Activated naive CD8-positive, alpha-beta T cell treated with anti-CD3 and anti-CD28 coated beads, Interleukin-2, amount 50 U/mL, for 24 hours (primary cell): ENCODE data around the gene CHDH.

ENCODE experiments used
- ATAC-seq: fragments of 150-1000 bp; cut with Tn5 transposase; one replicate; pipeline ENCODE4 v1.10.0; 2021
- DNase-seq: peaks from one replicate; pipeline ENCODE4 v3.0.0; 2021
- H3K27ac Mint-ChIP-seq: one replicate; pipeline ENCODE4 v1.8.0; 2021; ENCODE audit warnings: mild to moderate bottlenecking, mixed read lengths
- H3K27me3 Mint-ChIP-seq: one replicate; pipeline ENCODE4 v1.8.0; 2021; ENCODE audit warnings: mixed read lengths
- H3K36me3 Mint-ChIP-seq: one replicate; pipeline ENCODE4 v1.8.0; 2021; ENCODE audit warnings: low read depth, mixed read lengths
- H3K4me1 Mint-ChIP-seq: one replicate; pipeline ENCODE4 v1.8.0; 2021; ENCODE audit warnings: mixed read lengths
- H3K4me3 Mint-ChIP-seq: one replicate; pipeline ENCODE4 v1.8.0; 2021; ENCODE audit warnings: mild to moderate bottlenecking, moderate library complexity, mixed read lengths
- H3K9me3 Mint-ChIP-seq: one replicate; pipeline ENCODE4 v1.8.0; 2021; ENCODE audit warnings: mixed read lengths

Gene CHDH

DNA sequence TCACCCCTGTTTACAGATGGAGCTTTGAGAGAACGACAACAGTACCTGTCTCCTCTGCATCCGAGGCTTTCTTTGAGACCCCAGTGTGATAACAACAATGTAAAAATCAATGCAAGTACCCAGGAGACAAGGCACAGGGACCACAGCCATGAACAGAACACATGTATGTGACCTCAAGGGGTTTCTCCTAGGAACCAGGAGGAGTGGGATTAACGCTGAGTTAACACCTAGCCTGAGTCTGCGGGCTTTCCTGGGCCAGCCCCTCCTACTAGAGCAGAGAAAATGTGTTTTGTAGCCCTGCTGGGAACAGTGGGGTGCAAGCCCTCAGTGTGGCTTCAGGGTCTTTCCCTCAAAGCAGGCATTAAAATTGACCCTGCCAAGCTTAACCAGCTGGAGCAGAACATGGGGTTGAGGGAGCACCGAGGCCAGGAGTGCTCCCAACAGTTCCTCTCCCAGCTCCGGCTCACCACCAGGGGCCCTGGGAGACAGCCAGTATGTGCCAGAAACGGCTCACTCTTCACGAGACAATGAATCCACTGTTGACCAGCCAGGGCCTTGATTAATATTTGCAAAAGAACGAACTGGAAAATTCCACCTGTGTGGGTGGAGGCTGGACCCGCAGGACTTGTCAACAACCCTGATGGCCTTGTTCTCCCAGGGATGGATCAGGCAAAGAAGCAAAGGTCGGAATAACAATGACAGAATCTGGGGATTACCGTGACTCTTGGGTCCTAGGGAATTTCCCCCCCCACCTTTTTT lies 3.6 kb downstream of the CHDH start:
- ATAC-seq: no peak
- no peak overlapping the region for H3K27ac Mint-ChIP-seq

DNA sequence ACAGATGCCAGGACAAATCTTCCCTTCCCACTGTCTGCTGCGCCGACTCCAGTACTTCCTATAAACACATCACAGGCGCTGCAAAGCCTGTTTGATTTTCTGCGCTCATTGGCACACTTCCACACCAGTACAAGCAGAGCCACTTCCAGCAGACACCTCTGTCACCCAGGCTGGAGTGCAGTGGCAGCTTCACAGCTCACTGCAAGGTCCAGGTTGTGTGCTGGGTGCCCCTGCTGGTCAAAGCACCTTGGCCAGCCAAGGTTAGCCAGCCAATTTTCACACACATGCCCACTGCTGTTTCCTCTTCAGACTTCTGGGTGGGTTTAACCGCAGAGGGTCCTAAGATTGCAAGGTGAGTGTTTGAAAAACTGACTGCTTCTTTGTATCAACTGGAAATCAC lies 4.9 kb downstream of the CHDH start:
- Mint-ChIP-seq H3K36me3 (no peaks in the 10 kb centered on the region), H3K4me3 (no peak overlapping the region), H3K27me3 (peaks cover 26% of the 10 kb centered on the region), H3K27ac (no peak overlapping the region), H3K4me1 (peaks cover 10% of the 10 kb centered on the region), H3K9me3 (no peaks in the 10 kb centered on the region)
- ATAC-seq (no peak), DNase-seq (no peak)

More for the DNA sequence above, 3.6 kb downstream of the CHDH start:
- H3K9me3 Mint-ChIP-seq: no peaks in the 10 kb centered on the region
- H3K4me3 Mint-ChIP-seq: no peak overlapping the region
- peaks cover 10% of the 10 kb centered on the region for H3K4me1 Mint-ChIP-seq
- DNase-seq: no peak
- H3K36me3 Mint-ChIP-seq: no peaks in the 10 kb centered on the region
- H3K27me3 Mint-ChIP-seq: peaks cover 36% of the 10 kb centered on the region

DNA sequence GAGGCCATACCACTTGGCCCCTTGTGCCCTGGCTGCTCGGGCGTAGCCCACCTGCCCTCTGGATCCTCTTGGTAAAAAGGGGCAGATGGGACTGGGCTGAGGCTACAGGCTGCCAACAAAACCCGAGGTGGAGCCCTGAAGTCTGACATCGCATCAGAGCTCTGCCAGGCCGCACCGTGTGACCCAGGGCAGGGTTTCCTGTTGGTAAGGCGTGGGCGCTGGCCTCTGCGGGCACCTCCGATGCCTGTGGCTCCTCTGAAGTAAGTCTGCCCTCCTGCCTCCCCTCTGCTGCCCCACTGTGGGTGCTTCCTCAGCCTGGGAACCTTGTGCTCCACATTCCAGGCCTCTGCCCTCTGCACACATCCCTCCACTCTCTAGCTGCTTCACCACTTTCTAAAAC lies 8.9 kb downstream of the CHDH start:
- ATAC-seq (peak; percentile 29), DNase-seq (no peak)
- H3K36me3 Mint-ChIP-seq: no peaks in the 10 kb centered on the region
- H3K27ac Mint-ChIP-seq: no peak overlapping the region
- H3K4me1 Mint-ChIP-seq: no peaks in the 10 kb centered on the region
- peaks cover 2% of the 10 kb centered on the region for H3K27me3 Mint-ChIP-seq
- no peak overlapping the region for H3K4me3 Mint-ChIP-seq
- H3K9me3 Mint-ChIP-seq: no peaks in the 10 kb centered on the region

DNA sequence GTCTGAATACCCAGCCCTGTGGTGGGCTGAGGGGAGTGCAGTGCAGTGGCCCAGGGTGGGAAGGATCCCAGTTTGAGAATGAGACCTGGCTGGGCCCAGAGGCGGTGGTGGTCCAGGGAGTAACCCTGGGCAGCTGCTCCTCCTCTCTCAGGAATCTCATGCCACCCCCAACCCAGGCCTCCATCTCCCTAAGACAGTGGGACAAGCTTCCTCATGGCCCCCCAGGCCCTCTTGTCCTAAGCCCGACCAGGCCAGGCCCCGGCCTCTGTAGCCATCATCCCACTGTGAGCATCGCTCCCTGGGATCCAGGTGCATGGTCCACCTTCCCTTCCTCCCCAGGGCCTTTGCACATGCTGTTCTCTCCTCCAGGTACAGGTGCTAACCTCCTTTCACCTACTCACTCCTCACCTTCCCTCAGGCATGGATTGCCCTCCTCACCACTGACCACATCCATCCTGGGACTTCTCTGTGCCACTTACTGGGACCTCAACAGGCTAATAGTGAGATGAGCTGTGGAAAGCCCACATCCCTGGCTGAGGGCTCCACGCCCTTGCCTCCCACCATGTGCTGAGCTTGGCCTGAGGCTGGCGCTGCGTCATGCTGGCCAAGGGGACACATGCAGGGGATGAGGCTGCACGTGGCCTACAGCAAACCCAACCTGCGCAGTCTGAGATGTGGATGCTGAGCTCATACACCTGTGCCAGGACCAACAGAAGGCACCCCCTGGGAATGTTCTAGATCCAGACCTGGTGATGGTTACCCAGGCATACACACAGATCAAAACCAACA lies 9.9 kb downstream of the CHDH start:
- Mint-ChIP-seq H3K9me3 (no peaks in the 10 kb centered on the region), H3K27ac (no peak overlapping the region), H3K4me3 (no peak overlapping the region), H3K36me3 (no peaks in the 10 kb centered on the region), H3K27me3 (peaks cover 2% of the 10 kb centered on the region), H3K4me1 (no peaks in the 10 kb centered on the region)
- DNase-seq (no peak), ATAC-seq (no peak)

DNA sequence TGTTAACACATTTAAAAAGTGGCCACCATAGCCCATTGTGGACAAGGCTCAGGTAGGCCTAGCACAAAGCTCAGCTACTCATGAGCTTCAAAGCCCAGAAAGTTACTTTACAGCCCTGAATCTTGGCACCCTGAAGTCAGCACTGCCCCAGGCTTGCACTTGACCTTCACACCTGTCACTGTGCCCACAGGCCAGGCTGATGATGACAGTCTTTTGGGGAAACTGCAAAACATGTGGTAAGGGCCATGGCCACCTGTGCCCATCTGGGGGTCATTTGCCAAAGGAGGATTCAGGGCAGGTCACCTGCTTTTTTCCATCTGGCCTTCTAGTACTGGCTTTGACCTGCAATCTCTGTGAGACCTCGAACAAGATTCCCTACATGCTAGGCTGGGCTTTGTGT lies 11.0 kb downstream of the CHDH start:
- Mint-ChIP-seq H3K4me1 (no peaks in the 10 kb centered on the region), H3K27me3 (peaks cover 2% of the 10 kb centered on the region), H3K4me3 (no peak overlapping the region), H3K27ac (no peak overlapping the region), H3K36me3 (no peaks in the 10 kb centered on the region), H3K9me3 (no peaks in the 10 kb centered on the region)
- ATAC-seq (no peak), DNase-seq (no peak)

DNA sequence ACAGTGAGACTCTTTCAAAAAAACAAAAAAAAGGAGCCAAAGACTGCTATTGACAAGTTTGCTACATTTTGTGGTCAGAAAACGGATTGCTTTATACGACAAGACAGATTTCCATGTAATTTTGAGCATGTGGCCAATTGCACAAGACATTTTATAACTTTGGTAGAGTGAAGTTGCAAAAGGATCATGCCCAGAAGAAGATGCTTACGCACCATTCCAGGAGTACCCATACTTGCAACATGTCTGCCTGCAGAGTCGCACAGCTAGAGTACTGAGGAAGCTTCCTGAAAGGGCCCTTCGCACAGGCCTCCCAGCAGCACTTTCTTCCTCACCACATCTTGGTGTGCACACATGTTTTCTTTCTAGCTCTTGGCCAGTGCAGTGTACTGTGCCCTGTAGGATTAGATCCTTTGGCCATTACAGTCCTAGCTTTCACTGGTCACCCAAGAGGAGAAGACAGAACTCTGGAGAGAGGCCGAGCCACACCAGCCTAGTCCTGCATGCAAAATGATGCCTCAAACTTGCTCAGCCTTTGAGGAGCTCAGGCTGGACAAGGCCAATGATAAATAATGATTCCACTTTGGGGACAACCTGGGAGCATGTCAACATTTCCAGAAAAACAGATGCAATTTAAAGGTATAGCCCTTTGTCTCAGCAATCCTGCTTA lies 11.7 kb downstream of the CHDH start:
- DNase-seq: no peak

DNA sequence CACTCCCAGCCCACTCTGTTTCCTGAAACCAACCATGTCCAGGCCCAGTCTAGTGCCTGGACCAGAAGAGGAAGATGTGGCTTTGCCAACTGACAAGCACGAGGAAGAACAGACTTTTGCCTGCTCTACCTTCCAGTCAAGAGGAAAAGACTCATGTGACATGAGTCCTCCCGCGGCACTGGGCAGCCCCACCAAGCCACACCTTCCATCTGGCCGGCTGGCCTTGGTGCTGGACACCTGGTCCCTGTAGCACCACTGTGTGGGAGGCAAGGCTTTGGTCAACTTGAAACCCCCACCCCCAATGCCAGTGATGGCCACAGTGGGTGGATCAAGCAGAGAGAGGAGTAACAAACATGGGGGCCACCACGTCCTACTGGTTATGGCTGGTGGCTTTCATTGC lies 12.5 kb downstream of the CHDH start:
- H3K9me3 Mint-ChIP-seq: no peaks in the 10 kb centered on the region
- H3K27ac Mint-ChIP-seq: no peak overlapping the region
- ATAC-seq (no peak), DNase-seq (no peak)
- no peaks in the 10 kb centered on the region for H3K36me3 Mint-ChIP-seq
- no peak overlapping the region for H3K4me3 Mint-ChIP-seq
- no peaks in the 10 kb centered on the region for H3K4me1 Mint-ChIP-seq
- no peaks in the 10 kb centered on the region for H3K27me3 Mint-ChIP-seq

More for the DNA sequence above, 11.7 kb downstream of the CHDH start:
- H3K9me3 Mint-ChIP-seq: no peaks in the 10 kb centered on the region
- H3K27ac Mint-ChIP-seq: no peak overlapping the region
- H3K27me3 Mint-ChIP-seq: no peaks in the 10 kb centered on the region
- H3K4me3 Mint-ChIP-seq: no peak overlapping the region
- no peaks in the 10 kb centered on the region for H3K4me1 Mint-ChIP-seq
- no peaks in the 10 kb centered on the region for H3K36me3 Mint-ChIP-seq
- no peak for ATAC-seq

DNA sequence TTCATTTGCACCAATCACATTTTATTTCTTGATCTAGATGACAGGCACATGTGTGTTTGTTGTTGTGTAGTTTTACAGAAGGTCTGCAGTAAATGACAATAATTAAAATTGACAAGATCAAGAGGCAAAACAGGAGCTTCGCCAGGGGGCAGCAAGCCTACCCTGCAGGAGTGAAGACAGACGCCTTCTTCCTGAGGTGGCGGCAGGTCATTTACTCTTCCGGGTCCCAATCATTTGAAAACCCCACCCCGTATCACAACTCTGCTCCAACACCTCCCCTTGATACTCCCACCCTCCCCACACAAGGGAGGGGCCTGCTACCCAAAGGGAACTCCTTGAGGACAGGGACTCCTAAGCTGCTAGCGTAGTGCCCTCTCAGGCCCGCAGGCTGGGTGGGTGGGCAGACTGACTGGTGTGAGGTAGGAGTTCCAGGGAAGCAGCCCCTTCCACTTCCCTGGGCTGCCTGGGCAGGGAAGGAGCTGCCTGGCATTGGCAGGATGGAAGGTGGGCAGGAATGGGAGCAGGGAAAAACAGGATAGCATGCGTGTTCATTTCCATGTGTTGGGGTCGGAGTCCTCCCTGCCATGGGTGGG lies 13.1 kb downstream of the CHDH start:
- no peaks in the 10 kb centered on the region for H3K27me3 Mint-ChIP-seq

DNA sequence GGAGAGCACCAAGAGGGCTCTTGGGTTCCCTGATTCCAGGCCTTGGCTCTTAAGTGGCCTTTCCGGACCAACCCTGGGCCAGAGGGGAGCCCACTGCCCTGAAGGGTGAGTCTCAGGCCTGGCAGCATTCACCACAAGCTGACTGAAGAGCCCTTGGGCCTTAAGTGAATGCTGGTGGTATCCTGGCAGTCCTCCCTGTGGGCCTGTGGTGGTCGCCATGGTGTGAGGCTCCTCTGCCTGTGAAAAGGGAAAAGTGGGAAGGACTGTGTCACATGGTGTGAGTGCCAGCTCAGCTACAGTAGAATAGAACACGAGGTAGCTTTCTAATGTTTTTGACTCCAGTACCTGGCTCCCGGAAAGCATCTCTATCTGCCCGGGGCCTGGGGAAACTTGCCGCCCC lies 15.3 kb downstream of the CHDH start:
- H3K27me3 Mint-ChIP-seq: no peaks in the 10 kb centered on the region
- no peak overlapping the region for H3K27ac Mint-ChIP-seq
- H3K4me1 Mint-ChIP-seq: no peaks in the 10 kb centered on the region
- no peaks in the 10 kb centered on the region for H3K9me3 Mint-ChIP-seq
- DNase-seq: no peak
- no peak for ATAC-seq
- no peak overlapping the region for H3K4me3 Mint-ChIP-seq
- no peaks in the 10 kb centered on the region for H3K36me3 Mint-ChIP-seq

More for the DNA sequence above, 13.1 kb downstream of the CHDH start:
- DNase-seq (no peak), ATAC-seq (no peak)
- Mint-ChIP-seq H3K9me3 (no peaks in the 10 kb centered on the region), H3K36me3 (no peaks in the 10 kb centered on the region), H3K27ac (no peak overlapping the region), H3K4me3 (no peak overlapping the region), H3K4me1 (no peaks in the 10 kb centered on the region)

DNA sequence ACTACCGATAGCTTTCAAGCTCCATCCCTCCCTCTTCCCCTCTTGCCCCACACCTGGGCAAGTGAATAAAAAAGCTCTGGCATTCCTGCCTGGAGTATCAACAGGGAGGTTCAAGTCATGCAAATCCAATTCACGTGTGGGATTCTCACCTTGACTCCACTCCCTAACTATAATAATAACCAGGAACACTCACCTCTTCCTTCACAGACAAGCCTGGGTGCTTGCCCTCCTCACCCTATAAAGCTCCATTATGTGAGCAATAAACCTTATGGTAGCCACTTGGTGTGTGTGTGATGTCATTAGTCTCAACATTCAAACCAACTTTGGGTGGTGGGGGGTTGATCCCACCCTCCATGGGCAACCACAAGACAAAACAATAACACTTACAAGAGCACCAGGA lies 16.6 kb downstream of the CHDH start:
- Mint-ChIP-seq H3K27ac (no peak overlapping the region), H3K4me3 (no peak overlapping the region)

DNA sequence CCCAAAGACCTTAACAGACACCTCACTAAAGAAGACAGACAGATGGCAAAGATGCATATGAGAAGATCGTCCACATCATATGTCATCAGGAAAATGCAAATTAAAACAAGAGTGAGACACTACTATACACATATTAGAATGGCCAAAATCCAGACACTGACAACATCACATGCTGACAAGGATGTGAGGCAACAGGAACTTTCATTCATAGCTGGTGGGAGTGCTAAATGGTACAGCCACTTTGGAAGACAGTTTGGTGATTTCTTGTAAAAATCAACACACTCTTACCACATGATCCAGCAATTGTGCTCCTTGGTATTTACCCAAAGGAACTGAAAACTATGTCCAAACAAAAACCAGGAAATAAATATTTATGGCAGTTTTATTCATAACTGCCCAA lies 17.6 kb downstream of the CHDH start:
- no peak overlapping the region for H3K27ac Mint-ChIP-seq
- H3K9me3 Mint-ChIP-seq: no peaks in the 10 kb centered on the region
- H3K36me3 Mint-ChIP-seq: no peaks in the 10 kb centered on the region
- H3K4me3 Mint-ChIP-seq: no peak overlapping the region
- DNase-seq (no peak), ATAC-seq (no peak)
- H3K4me1 Mint-ChIP-seq: no peaks in the 10 kb centered on the region
- peaks cover 2% of the 10 kb centered on the region for H3K27me3 Mint-ChIP-seq

More for the DNA sequence above, 16.6 kb downstream of the CHDH start:
- Mint-ChIP-seq H3K9me3 (no peaks in the 10 kb centered on the region), H3K27me3 (peaks cover 2% of the 10 kb centered on the region), H3K4me1 (no peaks in the 10 kb centered on the region), H3K36me3 (no peaks in the 10 kb centered on the region)
- ATAC-seq (no peak), DNase-seq (no peak)

DNA sequence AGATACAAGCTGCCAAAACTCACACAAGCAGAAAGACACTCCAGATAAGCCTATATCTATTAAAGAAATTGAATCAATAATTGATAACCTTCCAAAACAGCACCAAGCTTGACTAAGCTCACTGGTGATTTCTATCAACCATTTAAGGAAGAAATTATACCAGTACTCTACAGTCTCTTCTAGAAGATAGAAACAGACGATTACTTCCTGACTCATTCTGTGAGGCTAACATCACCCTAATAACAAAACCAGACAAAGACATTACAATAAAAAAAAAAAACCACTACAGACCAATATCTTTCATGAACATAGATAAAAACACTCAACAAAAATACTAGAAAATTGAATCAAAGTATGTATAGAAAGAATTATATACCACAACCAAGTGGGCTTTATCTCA lies 20.2 kb downstream of the CHDH start:
- Mint-ChIP-seq H3K9me3 (no peaks in the 10 kb centered on the region), H3K4me1 (no peaks in the 10 kb centered on the region), H3K36me3 (no peaks in the 10 kb centered on the region), H3K4me3 (no peak overlapping the region), H3K27me3 (peaks cover 2% of the 10 kb centered on the region), H3K27ac (no peak overlapping the region)
- ATAC-seq: no peak
- DNase-seq: no peak

DNA sequence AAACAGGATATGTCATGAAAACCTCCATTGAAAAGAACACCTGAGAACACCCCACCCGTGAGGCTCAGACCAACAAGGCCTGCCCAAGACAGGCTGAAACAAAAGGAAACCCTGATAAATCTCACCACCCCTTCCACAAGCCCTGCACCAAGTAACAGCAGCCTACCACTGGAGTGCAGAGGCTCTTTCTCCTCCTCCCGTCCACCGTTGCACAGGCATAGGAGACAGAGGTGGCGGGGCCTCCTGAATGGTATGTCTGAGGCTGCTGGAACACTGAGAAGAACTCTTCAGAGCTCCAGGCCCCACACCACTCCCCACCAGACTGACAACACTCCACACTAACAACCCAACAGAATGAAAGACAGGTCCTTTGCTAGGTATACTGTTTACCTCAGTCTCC lies 21.4 kb downstream of the CHDH start:
- no peak for DNase-seq
- no peaks in the 10 kb centered on the region for H3K4me1 Mint-ChIP-seq
- no peak overlapping the region for H3K4me3 Mint-ChIP-seq
- H3K36me3 Mint-ChIP-seq: no peaks in the 10 kb centered on the region
- no peaks in the 10 kb centered on the region for H3K9me3 Mint-ChIP-seq
- no peak for ATAC-seq
- H3K27ac Mint-ChIP-seq: no peak overlapping the region
- H3K27me3 Mint-ChIP-seq: peaks cover 2% of the 10 kb centered on the region

DNA sequence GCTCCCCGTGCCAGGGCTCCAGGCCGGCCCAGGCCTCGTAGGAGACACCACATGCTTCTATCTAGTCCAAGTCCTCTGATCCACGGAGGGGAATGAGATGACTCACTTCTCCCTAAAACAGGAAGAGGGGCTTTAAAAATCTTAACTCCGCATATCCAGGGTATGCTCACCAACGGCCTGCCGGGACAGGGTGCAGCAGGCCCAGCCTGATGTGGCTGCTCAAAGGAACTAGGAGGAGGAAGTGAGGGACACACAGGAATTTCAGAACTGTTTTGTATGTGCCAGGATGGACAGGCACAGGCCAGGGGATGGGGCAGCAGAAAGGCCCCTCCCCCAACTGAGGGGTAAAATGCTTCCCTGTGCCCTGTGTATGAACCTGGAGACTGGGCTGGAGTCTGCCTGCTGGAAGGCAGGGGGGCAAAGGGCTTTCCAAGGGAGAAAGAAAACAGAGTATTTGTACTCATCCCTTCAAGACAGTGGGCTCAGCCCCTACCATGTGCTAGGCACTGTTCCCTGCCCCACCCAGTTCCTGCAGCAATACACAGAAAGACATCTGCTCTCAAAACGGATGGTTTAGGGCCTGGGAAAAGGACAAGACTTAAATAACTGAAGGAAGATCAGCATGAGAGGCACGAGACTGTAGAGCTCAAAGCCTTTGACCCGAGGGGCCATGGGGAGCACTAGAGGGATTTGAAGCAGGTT lies 22.1 kb downstream of the CHDH start:
- no peak overlapping the region for H3K27ac Mint-ChIP-seq
- H3K4me3 Mint-ChIP-seq: no peak overlapping the region
- no peak for DNase-seq
- no peaks in the 10 kb centered on the region for H3K36me3 Mint-ChIP-seq
- ATAC-seq: no peak
- no peaks in the 10 kb centered on the region for H3K4me1 Mint-ChIP-seq
- H3K27me3 Mint-ChIP-seq: peaks cover 2% of the 10 kb centered on the region
- H3K9me3 Mint-ChIP-seq: no peaks in the 10 kb centered on the region
